Muscle layer of colon (tissue), 2 donors: ENCODE results near the gene TADA3.
A peak's percentile ranks its signal among the peaks of the same experiment; 100 is the strongest.

Source experiments
- H3K27ac ChIP-seq: one replicate; pipeline ENCODE4 v1.7.0; 2013; ENCODE audit warnings: low read depth, mild to moderate bottlenecking, low read length, moderate library complexity
- H3K27me3 ChIP-seq, 2 donors: one replicate each; pipeline ENCODE4 v1.7.0; 2013; ENCODE audit warnings: low read length in 2 of 2, mild to moderate bottlenecking in 2 of 2; ENCODE audit not compliant: insufficient read depth in 2 of 2, control insufficient read depth in 1 of 2
- H3K36me3 ChIP-seq: one replicate; pipeline ENCODE4 v1.7.0; 2013; ENCODE audit warnings: mild to moderate bottlenecking, low read length; ENCODE audit not compliant: insufficient read depth
- H3K4me1 ChIP-seq: one replicate; pipeline ENCODE4 v1.7.0; 2013; ENCODE audit warnings: mild to moderate bottlenecking, low read length; ENCODE audit not compliant: insufficient read depth
- H3K4me3 ChIP-seq, 2 donors: one replicate each; pipeline ENCODE4 v1.7.0; 2013; ENCODE audit warnings: low read length in 2 of 2, low read depth in 1 of 2, mild to moderate bottlenecking in 1 of 2, moderate library complexity in 1 of 2
- H3K9ac ChIP-seq: one replicate; pipeline ENCODE4 v1.7.0; 2013; ENCODE audit warnings: low read length
- H3K9me3 ChIP-seq: one replicate; pipeline ENCODE4 v1.7.0; 2013; ENCODE audit warnings: mild to moderate bottlenecking, low read length
- donor health status: abdominal sarcoma.
- donor health status: Adenocarcinoma of cecum.

Gene TADA3

DNA sequence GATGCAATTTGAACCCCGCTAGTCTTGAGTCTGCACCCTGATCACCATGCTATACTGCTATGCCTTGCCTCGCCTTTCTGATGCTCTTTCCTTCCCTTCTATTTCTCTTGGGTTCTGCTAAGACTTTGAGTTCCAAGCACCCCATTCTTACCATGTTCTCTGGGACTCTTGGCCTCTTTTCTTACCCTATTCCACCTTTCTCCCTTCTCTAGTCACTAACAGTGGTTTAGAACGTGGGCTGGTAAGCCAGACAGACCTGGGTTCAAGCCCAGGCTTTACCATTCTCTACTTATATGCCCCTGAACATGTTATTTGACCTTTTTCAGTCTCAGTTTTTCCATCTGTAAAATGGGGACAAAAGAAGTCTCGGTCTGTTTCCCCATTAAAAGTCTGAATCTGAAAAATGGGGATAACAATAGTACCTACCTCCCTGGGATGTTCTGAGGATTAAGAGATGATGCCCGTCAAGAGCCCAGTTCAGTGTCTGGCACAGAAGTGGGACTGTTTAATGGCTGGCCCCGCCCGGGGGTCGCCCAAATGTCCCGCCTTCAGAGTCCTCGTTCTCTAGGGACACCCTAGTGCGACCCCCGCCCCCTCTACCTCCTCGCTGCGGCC is 376 bp downstream of the TADA3 start:
- Histone ChIP-seq H3K4me3 (peak overlapping the region; percentile 60 to 93), H3K27me3 (no peaks in the 10 kb centered on the region), H3K36me3 (peaks cover 48% of the 10 kb centered on the region), H3K4me1 (peaks cover 33% of the 10 kb centered on the region), H3K9ac (peak overlapping the region; percentile 87), H3K9me3 (no peaks in the 10 kb centered on the region), H3K27ac (peak overlapping the region; percentile 95)

DNA sequence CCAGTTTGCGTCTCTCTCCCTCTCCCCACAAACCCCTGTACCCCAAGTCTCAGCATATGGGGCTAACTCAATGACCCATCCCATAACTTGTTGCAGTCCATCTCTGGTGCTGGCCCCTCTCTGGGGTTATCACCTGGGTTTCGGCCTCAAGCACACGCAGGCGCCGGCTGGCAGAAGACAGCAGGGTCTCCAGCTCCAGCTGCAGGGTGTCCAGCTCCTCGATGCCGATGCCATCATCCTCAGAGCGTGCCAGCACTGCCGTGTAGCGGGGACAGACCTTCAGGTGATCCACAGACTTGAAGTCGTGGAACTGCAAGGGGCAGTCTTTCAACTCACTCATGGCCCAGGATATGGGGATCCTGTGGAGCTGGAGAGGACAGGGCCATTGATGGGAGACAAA is 1.1 kb downstream of the TADA3 start:
- no peaks in the 10 kb centered on the region for H3K9me3 ChIP-seq
- peaks cover 32% of the 10 kb centered on the region for H3K4me1 ChIP-seq
- H3K36me3 ChIP-seq: peaks cover 55% of the 10 kb centered on the region
- H3K4me3 ChIP-seq: no peak overlapping the region
- H3K9ac ChIP-seq: no peak overlapping the region
- H3K27me3 ChIP-seq: no peaks in the 10 kb centered on the region
- H3K27ac ChIP-seq: no peak overlapping the region

DNA sequence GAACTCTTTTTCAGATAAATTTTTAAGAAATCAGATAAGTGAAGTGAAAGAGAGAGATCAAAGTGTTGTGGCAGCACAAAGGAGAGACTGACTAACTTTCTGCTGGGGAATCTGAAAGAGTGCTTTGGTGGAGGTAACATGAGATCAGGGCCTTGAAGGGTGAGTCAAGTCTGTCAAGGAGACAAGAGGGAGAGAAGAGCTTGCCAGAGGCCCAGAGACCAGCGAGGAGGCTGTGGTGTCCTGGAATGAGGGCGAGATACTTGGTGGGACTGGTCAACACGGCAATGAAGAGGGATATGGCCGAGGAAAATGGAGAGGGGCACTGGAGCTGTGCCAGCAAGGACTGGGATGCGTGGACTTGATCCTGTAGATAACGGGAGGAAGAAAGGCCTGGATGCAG is 4.6 kb downstream of the TADA3 start:
- peaks cover 61% of the 10 kb centered on the region for H3K36me3 ChIP-seq
- no peaks in the 10 kb centered on the region for H3K27me3 ChIP-seq
- no peaks in the 10 kb centered on the region for H3K9me3 ChIP-seq
- no peak overlapping the region for H3K27ac ChIP-seq
- H3K4me1 ChIP-seq: peaks cover 15% of the 10 kb centered on the region
- no peak overlapping the region for H3K4me3 ChIP-seq
- no peak overlapping the region for H3K9ac ChIP-seq

DNA sequence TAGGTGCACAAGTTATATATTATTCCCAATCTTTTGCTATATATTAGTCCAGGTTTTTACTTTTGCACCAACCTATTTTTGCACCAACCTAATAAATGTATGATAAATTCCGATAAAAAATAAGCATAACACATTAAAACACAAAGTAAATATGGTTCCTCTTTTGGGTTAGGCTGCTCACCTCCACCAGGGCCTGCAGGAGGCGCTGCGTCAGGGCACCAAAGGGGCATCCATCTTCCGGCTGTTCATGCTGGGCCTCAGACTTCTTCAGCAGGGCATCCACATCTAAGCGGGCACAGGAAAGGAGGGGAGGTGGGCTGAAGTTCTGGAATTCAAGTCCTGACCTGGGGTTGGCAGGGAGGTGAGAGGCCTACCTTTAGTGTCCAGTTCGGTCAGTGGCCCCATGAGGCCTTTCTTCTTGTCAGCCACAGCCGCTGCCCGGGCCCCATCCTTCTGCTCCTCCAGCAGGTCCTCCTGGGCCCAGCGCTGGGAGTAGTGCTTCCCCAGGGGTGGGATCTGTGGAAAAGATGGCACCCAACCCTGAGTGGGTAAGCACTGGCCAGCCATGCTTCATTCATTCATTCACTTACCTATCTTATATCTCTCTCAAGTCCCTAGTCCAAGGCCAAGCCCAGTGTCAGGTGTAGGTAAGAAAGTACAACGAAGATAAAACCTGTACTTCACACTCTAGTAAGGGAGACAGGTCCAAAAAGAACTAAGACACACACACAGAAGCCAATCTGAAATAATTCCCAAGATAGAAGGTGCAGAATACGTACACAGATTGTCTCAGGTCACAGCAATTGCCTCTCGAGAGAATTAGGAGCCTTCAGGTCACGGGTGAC is 5.2 kb downstream of the TADA3 start:
- Histone ChIP-seq H3K4me1 (peaks cover 15% of the 10 kb centered on the region), H3K9me3 (no peaks in the 10 kb centered on the region), H3K4me3 (no peak overlapping the region), H3K9ac (no peak overlapping the region), H3K27ac (no peak overlapping the region), H3K36me3 (peaks cover 68% of the 10 kb centered on the region), H3K27me3 (no peaks in the 10 kb centered on the region)

DNA sequence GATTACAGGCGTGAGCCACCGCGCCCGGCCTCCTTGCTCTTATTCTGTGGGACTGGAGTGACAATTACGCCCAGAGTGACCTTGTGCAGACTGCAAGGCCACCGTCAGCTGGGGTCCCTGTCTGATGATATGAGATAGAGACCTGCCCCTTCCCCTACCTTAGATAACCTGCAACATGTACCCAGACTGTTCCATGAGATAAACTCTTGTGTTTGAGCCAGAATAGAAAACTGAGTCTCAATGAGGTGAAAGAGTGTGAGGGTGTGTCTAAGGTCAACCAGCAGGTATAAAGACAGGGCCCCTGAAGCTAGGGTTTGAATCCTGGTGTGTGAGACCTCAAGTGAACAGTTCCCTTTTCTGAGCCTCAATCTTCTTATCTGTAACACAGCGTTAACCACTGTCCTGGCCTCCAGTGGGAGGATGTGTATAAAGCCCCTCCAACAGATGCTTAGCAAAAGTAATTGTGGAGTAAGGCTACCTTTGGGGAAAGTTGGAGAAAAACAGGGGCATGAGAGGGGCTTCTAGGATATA is 6.0 kb downstream of the TADA3 start:
- H3K9me3 ChIP-seq: no peaks in the 10 kb centered on the region
- H3K9ac ChIP-seq: no peak overlapping the region
- H3K36me3 ChIP-seq: peaks cover 71% of the 10 kb centered on the region
- H3K27me3 ChIP-seq: no peaks in the 10 kb centered on the region
- H3K4me1 ChIP-seq: peaks cover 9% of the 10 kb centered on the region
- no peak overlapping the region for H3K27ac ChIP-seq
- no peak overlapping the region for H3K4me3 ChIP-seq

DNA sequence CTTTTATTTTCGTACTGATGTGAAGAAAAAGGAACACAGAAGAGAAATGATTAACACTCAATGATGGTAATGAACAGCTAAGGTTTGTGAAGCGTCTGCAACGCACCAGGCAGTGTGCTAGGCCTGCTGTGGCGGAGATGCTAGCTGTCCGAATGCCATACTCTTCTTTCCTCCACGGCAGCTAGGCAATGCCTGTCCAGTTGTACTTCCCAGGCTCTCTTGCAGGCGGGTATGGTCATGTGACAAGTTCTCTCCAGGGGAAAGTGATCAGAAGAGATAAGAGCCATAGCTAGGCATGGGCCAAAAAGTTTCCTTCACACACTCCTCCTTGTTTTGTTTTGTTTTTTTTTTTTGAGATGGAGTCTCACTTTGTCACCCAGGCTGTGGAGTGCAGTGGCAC is 6.7 kb downstream of the TADA3 start:
- Histone ChIP-seq H3K27ac (no peak overlapping the region), H3K4me3 (no peak overlapping the region), H3K27me3 (no peaks in the 10 kb centered on the region), H3K36me3 (peaks cover 69% of the 10 kb centered on the region), H3K9ac (no peak overlapping the region), H3K4me1 (peaks cover 2% of the 10 kb centered on the region), H3K9me3 (no peaks in the 10 kb centered on the region)

- Histone ChIP-seq H3K36me3 (peaks cover 70% of the 10 kb centered on the region), H3K27me3 (no peaks in the 10 kb centered on the region), H3K9ac (no peak overlapping the region), H3K4me1 (no peaks in the 10 kb centered on the region), H3K4me3 (no peak overlapping the region), H3K27ac (no peak overlapping the region), H3K9me3 (no peaks in the 10 kb centered on the region)
These were observed 7.3 kb downstream of the TADA3 start for GRCh38 chr3:9784965-9785364.

- Histone ChIP-seq H3K36me3 (peaks cover 66% of the 10 kb centered on the region), H3K27ac (no peak overlapping the region), H3K9ac (no peak overlapping the region), H3K27me3 (no peaks in the 10 kb centered on the region), H3K4me3 (no peak overlapping the region), H3K9me3 (no peaks in the 10 kb centered on the region), H3K4me1 (peaks cover 3% of the 10 kb centered on the region)
These were observed 8.3 kb downstream of the TADA3 start for GRCh38 chr3:9783954-9784353.

- H3K9ac ChIP-seq: no peak overlapping the region
- peaks cover 65% of the 10 kb centered on the region for H3K36me3 ChIP-seq
- no peaks in the 10 kb centered on the region for H3K9me3 ChIP-seq
- H3K4me1 ChIP-seq: peaks cover 9% of the 10 kb centered on the region
- H3K4me3 ChIP-seq: no peak overlapping the region
- H3K27ac ChIP-seq: no peak overlapping the region
- H3K27me3 ChIP-seq: no peaks in the 10 kb centered on the region
These were observed 9.5 kb downstream of the TADA3 start for GRCh38 chr3:9782770-9783169.

DNA sequence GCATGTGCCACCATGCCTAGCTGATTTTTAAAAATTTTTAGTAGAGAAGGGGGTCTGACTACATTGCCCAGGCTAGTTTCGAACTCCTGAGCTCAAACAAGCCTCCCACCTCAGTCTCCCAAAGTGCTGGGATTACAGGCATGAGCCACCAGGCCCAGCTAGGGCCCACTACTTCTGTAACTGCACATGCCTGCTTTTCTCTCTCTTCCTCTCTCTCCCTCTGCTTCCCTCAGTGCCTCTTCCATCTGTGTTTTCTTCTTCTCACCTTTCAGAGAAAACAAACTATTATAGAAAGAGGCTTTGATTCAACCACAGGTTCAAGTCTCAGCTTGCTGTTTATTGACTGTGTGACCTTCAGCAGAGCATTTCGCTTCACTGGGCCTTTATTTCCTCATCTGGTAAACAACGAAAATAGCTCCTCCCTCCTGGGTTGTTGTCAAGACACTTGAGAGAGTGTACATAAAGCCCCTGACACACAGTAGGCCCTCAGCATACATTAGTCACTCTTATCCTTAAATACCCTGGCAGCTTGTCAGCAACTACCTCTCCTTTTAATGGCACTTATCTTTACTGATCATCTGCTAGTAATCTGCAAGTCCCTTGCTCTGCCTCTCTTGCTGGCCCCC is 10.2 kb downstream of the TADA3 start:
- no peak overlapping the region for H3K27ac ChIP-seq
- no peak overlapping the region for H3K9ac ChIP-seq
- peaks cover 58% of the 10 kb centered on the region for H3K36me3 ChIP-seq
- H3K9me3 ChIP-seq: no peaks in the 10 kb centered on the region
- no peaks in the 10 kb centered on the region for H3K27me3 ChIP-seq
- H3K4me3 ChIP-seq: no peak overlapping the region
- peaks cover 9% of the 10 kb centered on the region for H3K4me1 ChIP-seq

GRCh38 chr3:9781551-9781950 is 10.7 kb downstream of the TADA3 start:
- Histone ChIP-seq H3K36me3 (peaks cover 53% of the 10 kb centered on the region), H3K27ac (no peak overlapping the region), H3K9me3 (no peaks in the 10 kb centered on the region), H3K4me3 (no peak overlapping the region), H3K4me1 (peaks cover 9% of the 10 kb centered on the region), H3K27me3 (no peaks in the 10 kb centered on the region), H3K9ac (no peak overlapping the region)
